Psoas muscle (tissue), 8 donors: Measurements from ENCODE around the gene GPC6. TPM values are rescaled to one million over a fixed set of nuclear protein-coding genes. Genes with fewer than 3 reads are reported as not detected.

Experiments used
- ATAC-seq, 4 donors: fragments of 200-7000 bp; cut with Tn5 transposase; one replicate each; pipeline ENCODE4 v1.9.1; 2020; ENCODE audit warnings: moderate library complexity in 3 of 4, mild to moderate bottlenecking in 2 of 4
- DNase-seq, 2 donors: peaks; one replicate each; pipeline ENCODE4 v3.0.0-alpha.2; 2020
- H3K27ac ChIP-seq: fragments of 200-600 bp; one replicate; pipeline ENCODE4 v1.8.0; 2022
- H3K27me3 ChIP-seq, 3 donors: fragments of 200-600 bp in 1 of 3; one replicate each; pipeline versions ENCODE4 v1.6.1 to v1.8.0; 2013 to 2022; ENCODE audit warnings: low read length in 2 of 3, mild to moderate bottlenecking in 2 of 3, moderate library complexity in 1 of 3; ENCODE audit not compliant: insufficient read depth in 3 of 3
- H3K36me3 ChIP-seq, 2 donors: fragments of 200-600 bp in 1 of 2; one replicate each; pipeline versions ENCODE4 v1.6.1 to v1.8.0; 2013 to 2022; ENCODE audit warnings: low read depth in 1 of 2, mild to moderate bottlenecking in 1 of 2, moderate library complexity in 1 of 2; ENCODE audit not compliant: insufficient read depth in 1 of 2
- H3K4me1 ChIP-seq: fragments of 200-600 bp; one replicate; pipeline ENCODE4 v1.8.0; 2022
- H3K4me3 ChIP-seq: fragments of 200-600 bp; one replicate; pipeline ENCODE4 v1.8.0; 2022; ENCODE audit warnings: mild to moderate bottlenecking
- H3K9me3 ChIP-seq: fragments of 200-600 bp; one replicate; pipeline ENCODE4 v1.8.0; 2022
- CTCF ChIP-seq: fragments of 200-600 bp; IDR thresholded peaks from one replicate; pipeline ENCODE4 v1.8.0; 2022; ENCODE audit warnings: antibody characterized with exemption
- WGBS, 3 donors: extraction: QIAGEN DNeasy Blood & Tissue Kit; methylation state at CpG; one replicate each; pipeline versions ENCODE4 v1.1.6 to v1.1.7; 2013; 5-methylcytosine and 5-hydroxymethylcytosine counted together
- intact Hi-C, 2 donors: fragments of 100-400 bp; cut with DNase I; formaldehyde crosslinking; loops; one replicate each; pipeline versions ENCODE4 v1.11.0 to v1.14.2; 2022
- polyA plus RNA-seq, 3 donors: library from polyadenylated mRNA; stranded (reverse); fragments of 200-250 nt; gene quantifications; one replicate each; pipeline ENCODE4 v1.2.3, GENCODE V29; 2013
- total RNA-seq, 4 donors: library from RNA; stranded (reverse); fragmentation: NEBNext Ultra II Directional in 2 of 4; extraction: Animal tissue kit (Norgen Biotek cat#: 25700) in 2 of 4; gene quantifications; one replicate each; pipeline versions ENCODE4 v1.2.1 to v1.2.4, GENCODE V29; 2021 to 2023
- donor health status: healthy with polysubstance abuse.
- donor health status: DM: no; HTN: no; CAD: no; lungs with moderate emphysema.
- donor health status: Bipolar disorder and iron deficiency.
- donor health status: healthy.
- donor health status: DM: yes; HTN: yes; CAD: no.
- donor health status: DM: no; HTN: no; CAD: no.
- donor health status: DM: no; HTN: no; CAD: no.
- donor health status: DM: yes; HTN: yes; CAD: no.

Gene GPC6
- total and polyA plus RNA-seq, 7 donors = 0.07 to 3.7 (median 0.57) TPM

- no peak overlapping the region for H3K27ac ChIP-seq
- DNase-seq = no peak
- WGBS, 3 donors = 49 to 62% (median 52%) methylated on average over 4 of the region's 4 CpGs
- no peak for TF ChIP-seq CTCF
- peaks cover 3% of the 10 kb centered on the region for H3K9me3 ChIP-seq
- H3K4me1 ChIP-seq = no peaks in the 10 kb centered on the region
- H3K27me3 ChIP-seq = no peaks in the 10 kb centered on the region
- ATAC-seq = no peak
- intact Hi-C loops = no loop called here
- no peak overlapping the region for H3K4me3 ChIP-seq
- no peaks in the 10 kb centered on the region for H3K36me3 ChIP-seq
Measured at GRCh38 chr13:93336728-93337127, 110.1 kb downstream of the GPC6 start.

GRCh38 chr13:93338030-93338429 is 111.4 kb downstream of the GPC6 start:
- Histone ChIP-seq H3K36me3 (no peaks in the 10 kb centered on the region), H3K4me1 (no peaks in the 10 kb centered on the region), H3K27me3 (no peaks in the 10 kb centered on the region), H3K27ac (no peak overlapping the region), H3K9me3 (no peaks in the 10 kb centered on the region), H3K4me3 (no peak overlapping the region)
- 49 to 60% (median 56%) methylated on average over 5 of the region's 5 CpGs for WGBS, 3 donors
- intact Hi-C loops = no loop called here
- TF ChIP-seq CTCF = no peak
- no peak for ATAC-seq
- DNase-seq = no peak

GRCh38 chr13:93338906-93339305 is 112.3 kb downstream of the GPC6 start:
- WGBS, 3 donors = 70 to 83% (median 75%) methylated on average over 2 of the region's 2 CpGs
- Histone ChIP-seq H3K4me1 (no peaks in the 10 kb centered on the region), H3K4me3 (no peak overlapping the region), H3K36me3 (no peaks in the 10 kb centered on the region), H3K9me3 (no peaks in the 10 kb centered on the region), H3K27me3 (no peaks in the 10 kb centered on the region), H3K27ac (no peak overlapping the region)
- intact Hi-C loops = no loop called here
- no peak for TF ChIP-seq CTCF
- ATAC-seq (no peak), DNase-seq (no peak)

GRCh38 chr13:93339550-93339949 is 112.9 kb downstream of the GPC6 start:
- Histone ChIP-seq H3K27ac (no peak overlapping the region), H3K4me3 (no peak overlapping the region), H3K36me3 (no peaks in the 10 kb centered on the region), H3K27me3 (no peaks in the 10 kb centered on the region), H3K9me3 (no peaks in the 10 kb centered on the region), H3K4me1 (no peaks in the 10 kb centered on the region)
- intact Hi-C loops = no loop called here
- no peak for TF ChIP-seq CTCF
- DNase-seq (no peak), ATAC-seq (no peak)
- 51 to 80% (median 54%) methylated on average over 4 of the region's 4 CpGs for WGBS, 3 donors

GRCh38 chr13:93341517-93341916 is 114.9 kb downstream of the GPC6 start:
- 89 to 95% (median 91%) methylated on average over 4 of the region's 4 CpGs for WGBS, 3 donors
- TF ChIP-seq CTCF = no peak
- Histone ChIP-seq H3K9me3 (no peaks in the 10 kb centered on the region), H3K4me3 (no peak overlapping the region), H3K4me1 (no peaks in the 10 kb centered on the region), H3K27me3 (no peaks in the 10 kb centered on the region), H3K27ac (no peak overlapping the region), H3K36me3 (no peaks in the 10 kb centered on the region)
- DNase-seq = no peak
- intact Hi-C loops = no loop called here
- ATAC-seq = no peak
